ENCODE results near the gene UCHL3. TPM values are rescaled to one million over a fixed set of nuclear protein-coding genes. Genes with fewer than 3 reads are reported as not detected.

The UCHL3 gene
- polyA plus RNA-seq (2013, experiment 1 of 2): 46.6 TPM
- polyA plus RNA-seq (2013, experiment 2 of 2): 50.5 TPM

DNA sequence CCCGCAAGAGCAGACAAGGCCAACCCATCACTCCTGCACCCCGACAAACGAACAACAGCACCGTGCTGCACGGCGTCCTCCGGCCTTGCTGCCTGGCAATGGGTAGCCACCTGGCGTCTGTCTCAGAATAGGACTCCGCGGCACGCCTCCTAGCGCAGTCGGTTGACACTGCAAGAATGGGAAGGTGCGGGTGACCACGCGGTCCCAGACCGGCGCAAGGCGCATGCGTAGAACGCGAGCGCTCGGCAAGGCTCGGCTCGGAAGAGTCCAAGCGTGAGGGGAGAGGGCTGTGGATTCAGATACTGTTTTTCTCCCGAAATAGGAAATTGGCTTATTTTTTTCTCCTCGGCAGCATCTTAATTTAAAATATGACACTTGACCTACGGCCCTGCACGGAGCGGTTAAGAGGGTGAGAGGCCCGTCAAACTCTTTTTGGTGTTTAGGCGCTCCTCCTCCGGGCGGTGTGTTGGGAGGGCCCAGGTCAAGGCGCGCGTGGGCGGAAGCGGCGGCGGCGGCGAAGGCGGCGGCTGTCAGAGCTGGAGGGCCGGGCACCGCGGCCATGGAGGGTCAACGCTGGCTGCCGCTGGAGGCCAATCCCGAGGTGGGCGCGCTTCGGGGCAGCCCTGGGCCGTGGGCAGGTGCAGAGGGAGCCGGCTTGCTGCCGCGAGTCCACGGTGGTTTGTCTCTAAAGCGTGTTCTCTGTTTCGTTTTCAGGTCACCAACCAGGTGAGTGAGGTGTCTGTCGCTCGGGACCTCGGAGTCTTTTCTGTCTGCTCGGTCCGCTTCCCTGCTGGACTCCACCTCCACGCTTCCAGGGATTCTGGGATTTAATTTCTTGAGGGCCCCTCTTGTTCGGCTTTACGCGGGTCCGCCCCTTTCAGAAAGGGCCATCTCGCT lies at the start of gene UCHL3:
TSS of gene UCHL3 (plus strand) at position 530 of the 897 bp plus-strand sequence. CDS start at position 560, 30 bp downstream.
- no peak within 1 kb of the TSS for H4K91ac ChIP-seq (ENCODE audit: low read length)
- peak within 1 kb of the TSS; percentile 79 for H2AFZ ChIP-seq (ENCODE audit: low read depth, low read length)
- peak within 1 kb of the TSS; percentile 82 to 89 for H3K18ac ChIP-seq (ENCODE audit: low read depth in 1 of 2, low read length in 2 of 2)
- DNase-seq: peak; percentile 94
- no peaks in the 10 kb centered on the region for H3K27me3 ChIP-seq (ENCODE audit: control insufficient read depth in 1 of 2, insufficient read depth in 1 of 2, low read length in 2 of 2)
- peak within 1 kb of the TSS; percentile 59 for H3K4me2 ChIP-seq (ENCODE audit: low read length, poor library complexity, severe bottlenecking)
- WGBS: under 1% methylated on average over 60 of the region's 74 CpGs
- peaks cover 9% of the 10 kb centered on the region for H3K79me1 ChIP-seq (replicated peaks; ENCODE audit: low read length, poor library complexity, severe bottlenecking)
- H4K8ac ChIP-seq (ENCODE audit: low read length): peak within 1 kb of the TSS; percentile 56
- peak within 1 kb of the TSS in 1 of 2 experiments; percentile 82 for H3K14ac ChIP-seq (ENCODE audit: low read length in 2 of 2)
- peak within 1 kb of the TSS; percentile 98 for H3K4me3 ChIP-seq (ENCODE audit: insufficient read depth in 1 of 2, low read depth in 1 of 2, low read length in 2 of 2)
- peak within 1 kb of the TSS; percentile 96 for H3K27ac ChIP-seq (ENCODE audit: low read length, poor library complexity, severe bottlenecking)
- peak within 1 kb of the TSS; percentile 9 to 65 for H3K4ac ChIP-seq (ENCODE audit: low read depth in 1 of 2, low read length in 2 of 2)
- H2BK120ac ChIP-seq (ENCODE audit: low read depth, low read length): peak within 1 kb of the TSS; percentile 74
- peak within 1 kb of the TSS; percentile 97 for H2BK5ac ChIP-seq (ENCODE audit: low read depth, low read length, poor library complexity, severe bottlenecking)
- H3K23ac ChIP-seq (ENCODE audit: low read length in 2 of 2): no peak within 1 kb of the TSS
- H2BK12ac ChIP-seq (ENCODE audit: low read length in 2 of 2): no peak within 1 kb of the TSS
- peak within 1 kb of the TSS; percentile 99 for H3K9ac ChIP-seq (ENCODE audit: low read length)
- no peak within 1 kb of the TSS for H2BK15ac ChIP-seq (ENCODE audit: low read depth, poor library complexity, severe bottlenecking)
- peaks cover 3% of the 10 kb centered on the region for H3K4me1 ChIP-seq (ENCODE audit: control insufficient read depth, insufficient read depth, low read depth, low read length)
- H3K9me3 ChIP-seq (ENCODE audit: control insufficient read depth, low read length): no peaks in the 10 kb centered on the region
- peak within 1 kb of the TSS; percentile 2 for H2AK5ac ChIP-seq (ENCODE audit: low read length, severe bottlenecking)
- H3K36me3 ChIP-seq (ENCODE audit: control insufficient read depth in 1 of 2, insufficient read depth in 2 of 2, low read depth in 1 of 2, low read length in 2 of 2): peaks cover 0 to 15% of the 10 kb centered on the region in 2 experiments

DNA sequence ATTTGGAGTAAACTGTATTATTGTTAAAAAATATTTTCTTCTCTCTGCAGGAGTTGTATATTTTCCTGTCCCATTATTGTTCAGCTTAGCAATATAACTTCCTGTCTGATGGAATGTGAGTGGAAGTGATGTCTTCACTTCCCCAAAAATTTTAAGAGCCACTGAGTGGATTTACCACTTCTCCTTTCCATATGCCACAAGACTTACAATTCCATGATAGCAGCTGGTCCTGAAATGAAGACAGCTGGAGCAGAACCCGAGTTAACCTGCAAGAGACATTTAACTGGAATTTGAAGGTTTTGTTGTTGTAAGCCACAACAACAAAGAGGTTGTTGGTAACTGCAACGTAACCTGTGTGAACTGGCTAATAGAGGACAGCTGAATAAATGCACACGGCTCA lies 44.3 kb upstream of the UCHL3 start:
- Histone ChIP-seq H3K18ac (ENCODE audit: low read depth in 1 of 2, low read length in 2 of 2) (no peak overlapping the region), H2BK15ac (ENCODE audit: low read depth, poor library complexity, severe bottlenecking) (no peak overlapping the region), H4K91ac (ENCODE audit: low read length) (no peak overlapping the region), H3K23ac (ENCODE audit: low read length in 2 of 2) (no peak overlapping the region), H3K9me3 (ENCODE audit: control insufficient read depth, low read length) (no peaks in the 10 kb centered on the region), H2BK120ac (ENCODE audit: low read depth, low read length) (no peak overlapping the region), H3K9ac (ENCODE audit: low read length) (no peak overlapping the region), H2AK5ac (ENCODE audit: low read length, severe bottlenecking) (no peak overlapping the region), H3K4me3 (ENCODE audit: insufficient read depth in 1 of 2, low read depth in 1 of 2, low read length in 2 of 2) (no peak overlapping the region), H3K14ac (ENCODE audit: low read length in 2 of 2) (no peak overlapping the region), H3K27ac (ENCODE audit: low read length, poor library complexity, severe bottlenecking) (no peak overlapping the region), H2BK12ac (ENCODE audit: low read length in 2 of 2) (no peak overlapping the region), H3K36me3 (ENCODE audit: control insufficient read depth in 1 of 2, insufficient read depth in 2 of 2, low read depth in 1 of 2, low read length in 2 of 2) (no peaks in the 10 kb centered on the region), H3K27me3 (ENCODE audit: control insufficient read depth in 1 of 2, insufficient read depth in 1 of 2, low read length in 2 of 2) (no peaks in the 10 kb centered on the region), H2BK5ac (ENCODE audit: low read depth, low read length, poor library complexity, severe bottlenecking) (no peak overlapping the region), H4K8ac (ENCODE audit: low read length) (no peak overlapping the region), H3K4ac (ENCODE audit: low read depth in 1 of 2, low read length in 2 of 2) (no peak overlapping the region), H2AFZ (ENCODE audit: low read depth, low read length) (no peak overlapping the region), H3K79me1 (replicated peaks; ENCODE audit: low read length, poor library complexity, severe bottlenecking) (no peaks in the 10 kb centered on the region), H3K4me1 (ENCODE audit: control insufficient read depth, insufficient read depth, low read depth, low read length) (no peaks in the 10 kb centered on the region), H3K4me2 (ENCODE audit: low read length, poor library complexity, severe bottlenecking) (no peak overlapping the region)
- 66% methylated on average over 2 of the region's 3 CpGs for WGBS
- DNase-seq: no peak

DNA sequence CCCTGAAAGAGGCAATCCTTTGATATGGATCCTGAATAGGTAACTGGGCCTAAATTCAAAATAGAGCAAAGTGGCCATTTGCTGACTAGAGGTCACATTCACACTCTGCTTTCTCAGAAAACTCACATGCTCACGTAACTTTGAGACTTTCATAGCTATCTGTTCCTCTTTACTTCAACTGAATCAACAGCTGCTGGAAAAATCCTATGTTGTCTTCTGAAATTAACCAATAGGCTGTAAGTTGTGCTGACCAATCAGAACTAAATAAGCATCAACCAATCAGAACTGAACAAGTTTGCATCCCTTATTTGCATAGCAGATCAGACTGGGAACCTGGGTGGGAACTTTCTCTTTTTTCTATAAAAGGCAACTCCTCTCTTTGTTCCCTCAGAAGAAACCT lies 43.6 kb upstream of the UCHL3 start:
- Histone ChIP-seq H3K27me3 (ENCODE audit: control insufficient read depth in 1 of 2, insufficient read depth in 1 of 2, low read length in 2 of 2) (no peaks in the 10 kb centered on the region), H2BK12ac (ENCODE audit: low read length in 2 of 2) (no peak overlapping the region), H2BK120ac (ENCODE audit: low read depth, low read length) (no peak overlapping the region), H2AFZ (ENCODE audit: low read depth, low read length) (no peak overlapping the region), H3K4ac (ENCODE audit: low read depth in 1 of 2, low read length in 2 of 2) (no peak overlapping the region), H3K18ac (ENCODE audit: low read depth in 1 of 2, low read length in 2 of 2) (no peak overlapping the region), H3K36me3 (ENCODE audit: control insufficient read depth in 1 of 2, insufficient read depth in 2 of 2, low read depth in 1 of 2, low read length in 2 of 2) (no peaks in the 10 kb centered on the region), H4K8ac (ENCODE audit: low read length) (no peak overlapping the region), H3K9me3 (ENCODE audit: control insufficient read depth, low read length) (no peaks in the 10 kb centered on the region), H3K14ac (ENCODE audit: low read length in 2 of 2) (no peak overlapping the region), H3K4me1 (ENCODE audit: control insufficient read depth, insufficient read depth, low read depth, low read length) (no peaks in the 10 kb centered on the region), H3K23ac (ENCODE audit: low read length in 2 of 2) (no peak overlapping the region), H3K4me2 (ENCODE audit: low read length, poor library complexity, severe bottlenecking) (no peak overlapping the region), H3K79me1 (replicated peaks; ENCODE audit: low read length, poor library complexity, severe bottlenecking) (no peaks in the 10 kb centered on the region), H2BK5ac (ENCODE audit: low read depth, low read length, poor library complexity, severe bottlenecking) (no peak overlapping the region), H3K4me3 (ENCODE audit: insufficient read depth in 1 of 2, low read depth in 1 of 2, low read length in 2 of 2) (no peak overlapping the region), H3K27ac (ENCODE audit: low read length, poor library complexity, severe bottlenecking) (no peak overlapping the region), H2AK5ac (ENCODE audit: low read length, severe bottlenecking) (no peak overlapping the region), H3K9ac (ENCODE audit: low read length) (no peak overlapping the region), H2BK15ac (ENCODE audit: low read depth, poor library complexity, severe bottlenecking) (no peak overlapping the region), H4K91ac (ENCODE audit: low read length) (no peak overlapping the region)
- WGBS: 100% methylated on average over 1 of the region's 1 CpG
- no peak for DNase-seq
